ENCODE measurements around the gene FZD7. TPM values are rescaled to one million over a fixed set of nuclear protein-coding genes. Genes with fewer than 3 reads are reported as not detected.

The FZD7 gene
- total RNA-seq, 1 experiment from 2014 or later: 9.2 TPM

GRCh38 chr2:202005272-202005887 lies 28.3 kb upstream of the FZD7 start:
- DNase-seq: no peak
- Histone ChIP-seq H3K36me3 (no peaks in the 10 kb centered on the region), H3K27me3 (no peaks in the 10 kb centered on the region), H3K4me3 (no peak overlapping the region), H3K27ac (no peak overlapping the region), H3K4me1 (peaks cover 6% of the 10 kb centered on the region), H3K9me3 (replicated peaks) (no peaks in the 10 kb centered on the region)

- no peaks in the 10 kb centered on the region for H3K36me3 ChIP-seq
- H3K27me3 ChIP-seq: no peaks in the 10 kb centered on the region
- no peaks in the 10 kb centered on the region for H3K9me3 ChIP-seq (replicated peaks)
- no peak overlapping the region for H3K4me3 ChIP-seq
- H3K4me1 ChIP-seq: peaks cover 6% of the 10 kb centered on the region
- H3K27ac ChIP-seq: no peak overlapping the region
- DNase-seq: no peak
Measured at GRCh38 chr2:202006301-202006700, 27.4 kb upstream of the FZD7 start.

GRCh38 chr2:202007015-202007982 lies 26.4 kb upstream of the FZD7 start:
- Histone ChIP-seq H3K27me3 (no peaks in the 10 kb centered on the region), H3K27ac (no peak overlapping the region)

GRCh38 chr2:202007983-202008354 lies 25.7 kb upstream of the FZD7 start:
- Histone ChIP-seq H3K4me1 (peaks cover 6% of the 10 kb centered on the region), H3K9me3 (replicated peaks) (no peaks in the 10 kb centered on the region), H3K27me3 (no peaks in the 10 kb centered on the region), H3K36me3 (no peaks in the 10 kb centered on the region), H3K4me3 (no peak overlapping the region), H3K27ac (no peak overlapping the region)
- DNase-seq: peak; percentile 49 to 52

More at GRCh38 chr2:202007015-202007982, 26.4 kb upstream of the FZD7 start:
- Histone ChIP-seq H3K4me1 (peaks cover 6% of the 10 kb centered on the region), H3K4me3 (no peak overlapping the region), H3K36me3 (no peaks in the 10 kb centered on the region), H3K9me3 (replicated peaks) (no peaks in the 10 kb centered on the region)
- DNase-seq: no peak

GRCh38 chr2:202009019-202009481 lies 24.6 kb upstream of the FZD7 start:
- Histone ChIP-seq H3K4me3 (no peak overlapping the region), H3K4me1 (peaks cover 9% of the 10 kb centered on the region), H3K27ac (no peak overlapping the region), H3K36me3 (no peaks in the 10 kb centered on the region), H3K9me3 (replicated peaks) (no peaks in the 10 kb centered on the region), H3K27me3 (no peaks in the 10 kb centered on the region)
- DNase-seq: no peak

GRCh38 chr2:202009581-202009980 lies 24.1 kb upstream of the FZD7 start:
- Histone ChIP-seq H3K27me3 (no peaks in the 10 kb centered on the region), H3K27ac (no peak overlapping the region), H3K4me3 (no peak overlapping the region), H3K9me3 (replicated peaks) (no peaks in the 10 kb centered on the region), H3K4me1 (peaks cover 13% of the 10 kb centered on the region), H3K36me3 (no peaks in the 10 kb centered on the region)
- no peak for DNase-seq

GRCh38 chr2:202014318-202014717 lies 19.3 kb upstream of the FZD7 start:
- Histone ChIP-seq H3K9me3 (replicated peaks) (no peaks in the 10 kb centered on the region), H3K4me1 (peaks cover 8% of the 10 kb centered on the region; the same call in 1 of the 2 replicates), H3K27ac (no peak overlapping the region), H3K27me3 (no peaks in the 10 kb centered on the region), H3K36me3 (no peaks in the 10 kb centered on the region), H3K4me3 (no peak overlapping the region)
- peak; percentile 60 to 72 for DNase-seq

GRCh38 chr2:202014759-202015211 lies 18.9 kb upstream of the FZD7 start:
- H3K27ac ChIP-seq: no peak overlapping the region
- peaks cover 8% of the 10 kb centered on the region; the same call in 1 of the 2 replicates for H3K4me1 ChIP-seq
- peak in 1 of 2 experiments; percentile 40 for DNase-seq
- no peaks in the 10 kb centered on the region for H3K36me3 ChIP-seq
- H3K9me3 ChIP-seq (replicated peaks): no peaks in the 10 kb centered on the region
- no peak overlapping the region for H3K4me3 ChIP-seq
- H3K27me3 ChIP-seq: no peaks in the 10 kb centered on the region

- DNase-seq: no peak
- Histone ChIP-seq H3K9me3 (replicated peaks) (no peaks in the 10 kb centered on the region), H3K4me3 (no peak overlapping the region), H3K4me1 (peaks cover 8% of the 10 kb centered on the region; the same call in 1 of the 2 replicates), H3K36me3 (no peaks in the 10 kb centered on the region), H3K27me3 (no peaks in the 10 kb centered on the region), H3K27ac (no peak overlapping the region)
Measured at GRCh38 chr2:202015471-202015870, 18.2 kb upstream of the FZD7 start.

GRCh38 chr2:202016579-202017227 lies 17.0 kb upstream of the FZD7 start:
- Histone ChIP-seq H3K36me3 (no peaks in the 10 kb centered on the region), H3K4me1 (peaks cover 8% of the 10 kb centered on the region; the same call in 1 of the 2 replicates), H3K9me3 (replicated peaks) (no peaks in the 10 kb centered on the region), H3K27me3 (no peaks in the 10 kb centered on the region), H3K27ac (no peak overlapping the region), H3K4me3 (no peak overlapping the region)
- DNase-seq: no peak

GRCh38 chr2:202017940-202018339 lies 15.7 kb upstream of the FZD7 start:
- no peak overlapping the region for H3K4me3 ChIP-seq
- H3K27me3 ChIP-seq: no peaks in the 10 kb centered on the region
- DNase-seq: no peak
- H3K4me1 ChIP-seq: peaks cover 10% of the 10 kb centered on the region
- H3K36me3 ChIP-seq: no peaks in the 10 kb centered on the region
- H3K27ac ChIP-seq: no peak overlapping the region
- H3K9me3 ChIP-seq (replicated peaks): no peaks in the 10 kb centered on the region

GRCh38 chr2:202018950-202019349 lies 14.7 kb upstream of the FZD7 start:
- Histone ChIP-seq H3K4me3 (no peak overlapping the region), H3K36me3 (no peaks in the 10 kb centered on the region), H3K4me1 (peaks cover 14% of the 10 kb centered on the region), H3K27me3 (no peaks in the 10 kb centered on the region), H3K9me3 (replicated peaks) (no peaks in the 10 kb centered on the region), H3K27ac (no peak overlapping the region)
- no peak for DNase-seq

GRCh38 chr2:202019689-202020450 lies 13.8 kb upstream of the FZD7 start:
- no peaks in the 10 kb centered on the region for H3K9me3 ChIP-seq (replicated peaks)
- H3K4me1 ChIP-seq: peaks cover 8% of the 10 kb centered on the region
- H3K27me3 ChIP-seq: no peaks in the 10 kb centered on the region
- peak in 1 of 2 experiments; percentile 43 for DNase-seq
- no peak overlapping the region for H3K4me3 ChIP-seq
- no peaks in the 10 kb centered on the region for H3K36me3 ChIP-seq
- H3K27ac ChIP-seq: no peak overlapping the region

GRCh38 chr2:202022755-202023154 lies 10.9 kb upstream of the FZD7 start:
- Histone ChIP-seq H3K4me3 (no peak overlapping the region), H3K4me1 (peaks cover 8% of the 10 kb centered on the region), H3K27ac (no peak overlapping the region), H3K9me3 (replicated peaks) (no peaks in the 10 kb centered on the region), H3K36me3 (no peaks in the 10 kb centered on the region), H3K27me3 (no peaks in the 10 kb centered on the region)
- DNase-seq: no peak

Data from SJCRH30 (cell line).